HT1080 (cell line): ENCODE data around the gene VEGFA. TPM values are rescaled to one million over a fixed set of nuclear protein-coding genes. Genes with fewer than 3 reads are reported as not detected.
A peak's percentile ranks its signal among the peaks of the same experiment; 100 is the strongest.

Experiments
- DNase-seq: peaks from one replicate; pipeline ENCODE4 v3.0.0-alpha.2; 2015; ENCODE audit warnings: low read depth
- total RNA-seq: library from RNA; depleted of rRNA; stranded (reverse); fragments of >200 nt; shearing (Covaris generic); gene quantifications from 2 replicates; pipeline ENCODE4 v1.2.3, GENCODE V29; 2014

Gene VEGFA
- total RNA-seq, 1 experiment from 2014 or later, result 64.5 TPM

GRCh38 chr6:43820486-43820885, 50.5 kb downstream of the VEGFA start:
- DNase-seq, result no peak

DNA sequence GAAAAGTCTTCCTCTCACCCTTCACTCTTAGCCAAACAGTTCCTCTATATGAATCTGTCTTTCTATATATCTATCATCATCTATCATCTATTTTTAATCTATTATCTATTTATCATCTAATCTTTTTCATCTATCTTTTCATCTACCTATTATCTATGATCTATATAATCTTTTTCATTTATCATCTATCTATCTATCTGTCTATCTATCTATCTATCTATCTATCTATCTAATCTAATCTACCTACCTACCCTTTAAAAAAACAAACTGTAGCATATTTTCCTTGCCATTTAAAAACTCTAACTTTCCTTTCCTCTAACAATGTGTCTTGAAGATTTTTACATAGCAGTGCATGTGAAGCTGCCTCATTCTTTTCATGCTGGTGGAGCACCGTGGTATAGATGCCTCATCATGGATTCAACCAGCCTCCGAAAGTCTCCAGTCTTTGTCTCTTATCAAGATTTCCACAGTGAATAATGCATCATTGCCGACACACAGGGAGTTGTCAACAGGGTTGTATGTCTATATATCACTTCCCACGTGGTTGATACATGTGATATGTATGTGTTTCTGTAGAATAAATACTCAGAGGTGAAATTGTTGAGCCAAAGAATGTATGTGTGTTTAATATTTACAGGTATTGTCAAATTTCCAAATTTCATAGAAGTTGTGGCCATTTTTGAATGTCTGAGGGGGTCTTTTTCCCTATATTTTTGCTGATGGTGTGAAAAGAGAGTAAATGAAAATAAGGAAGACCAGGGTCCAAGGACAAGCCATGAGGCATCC, 51.3 kb downstream of the VEGFA start:
- DNase-seq, result no peak

GRCh38 chr6:43823390-43823789, 53.4 kb downstream of the VEGFA start:
- DNase-seq, result no peak

DNA sequence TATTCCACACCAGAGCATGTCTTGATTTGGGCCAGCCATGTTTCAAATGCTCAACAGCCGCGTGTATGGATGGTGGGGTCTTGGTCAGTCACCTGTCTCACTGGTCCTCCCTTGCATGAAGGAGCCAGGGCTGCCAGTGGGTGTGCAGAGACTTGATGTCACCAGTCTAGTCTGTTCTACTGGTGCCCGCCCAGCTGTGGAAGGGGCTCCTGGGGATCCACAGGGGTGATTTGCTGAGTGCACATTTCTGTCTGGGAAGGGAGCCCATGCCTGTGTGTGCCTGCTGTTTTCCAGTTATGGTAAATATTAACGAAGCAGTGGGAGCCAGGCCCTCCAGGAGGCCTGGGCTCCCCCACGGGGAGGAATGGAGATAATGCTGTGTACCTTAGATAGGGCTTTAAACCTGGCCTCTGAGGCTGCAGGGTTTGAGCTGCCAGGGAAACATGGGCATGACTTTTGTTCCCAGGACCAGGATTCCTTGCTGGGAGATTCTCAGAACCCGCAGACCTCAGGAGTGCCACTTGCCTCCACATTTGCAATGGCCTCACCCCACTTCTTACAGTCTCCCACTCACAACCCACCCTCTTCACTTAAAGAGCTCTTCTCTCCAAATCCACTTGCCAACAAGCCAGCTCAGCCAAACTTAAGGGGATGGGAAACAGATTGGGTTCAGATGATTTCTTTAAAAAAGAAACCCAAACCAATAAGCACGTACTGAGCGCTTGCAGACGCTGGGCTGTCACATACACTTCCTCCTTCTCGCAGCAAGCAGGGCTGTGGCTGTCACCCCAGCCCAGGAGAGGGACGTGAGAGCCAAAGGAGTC, 54.1 kb downstream of the VEGFA start:
- DNase-seq, result no peak

DNA sequence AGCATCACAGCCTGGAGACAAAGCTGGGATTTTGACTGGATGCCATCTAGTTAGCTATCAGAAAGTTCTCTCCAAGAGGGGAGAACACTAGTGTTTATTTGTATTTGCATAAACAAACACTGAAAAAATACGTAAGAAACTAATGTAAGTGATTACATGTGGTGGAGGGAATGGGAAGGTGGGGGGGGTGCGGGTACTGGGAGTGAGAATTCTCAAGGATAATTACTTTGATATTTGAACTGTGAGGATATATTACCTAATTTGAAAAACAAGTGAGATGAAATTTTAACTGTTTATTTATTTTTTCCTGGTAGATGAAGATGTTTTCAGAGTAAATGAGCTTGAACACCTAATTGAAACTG, 54.7 kb downstream of the VEGFA start:
- no peak for DNase-seq

GRCh38 chr6:43825187-43826115, 55.4 kb downstream of the VEGFA start:
- DNase-seq, result no peak

- no peak for DNase-seq
Observed at GRCh38 chr6:43826730-43827129, 56.7 kb downstream of the VEGFA start.

DNA sequence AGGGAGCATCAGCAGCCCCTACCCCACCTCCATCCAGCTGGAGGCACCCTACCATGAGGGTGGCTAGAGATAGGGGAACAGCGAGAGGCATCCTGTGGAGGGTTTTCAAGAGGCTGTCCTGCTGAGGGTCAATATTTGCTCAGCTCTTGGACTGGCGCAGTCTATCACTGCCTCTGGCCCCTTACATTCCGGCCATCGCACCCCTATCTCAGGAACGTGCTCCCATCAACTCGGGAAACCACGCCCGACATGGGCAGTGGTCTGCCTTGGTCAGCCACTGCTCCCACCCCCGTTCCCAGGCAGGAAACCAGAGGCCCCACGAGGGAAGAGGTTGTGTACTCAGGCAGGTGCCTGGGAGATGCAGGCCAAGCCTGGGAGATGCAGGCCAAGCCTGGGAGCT, 57.9 kb downstream of the VEGFA start:
- no peak for DNase-seq

GRCh38 chr6:43828711-43829110, 58.7 kb downstream of the VEGFA start:
- DNase-seq, result no peak

DNA sequence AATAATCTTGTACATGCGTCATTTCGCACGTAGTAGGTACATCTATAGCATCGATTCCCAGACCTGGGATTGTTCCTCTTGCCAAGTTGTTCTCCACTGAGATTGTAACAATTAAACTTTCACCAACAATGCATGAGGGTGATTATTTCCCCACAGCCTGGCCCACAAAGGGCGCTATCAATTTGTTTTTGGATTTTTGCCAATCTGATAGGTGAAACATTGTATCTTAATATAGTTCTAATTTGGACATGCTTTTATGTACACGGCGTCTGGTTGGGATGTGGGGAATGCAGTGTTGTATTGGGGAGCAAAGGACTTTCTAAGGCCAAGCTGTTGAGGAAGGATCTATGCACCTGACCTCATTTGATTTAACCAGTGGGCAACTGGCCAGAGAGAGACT, 59.5 kb downstream of the VEGFA start:
- no peak for DNase-seq

- DNase-seq, result no peak
Observed at GRCh38 chr6:43830775-43831174, 60.8 kb downstream of the VEGFA start.

- no peak for DNase-seq
Observed at GRCh38 chr6:43831191-43831590, 61.2 kb downstream of the VEGFA start.

DNA sequence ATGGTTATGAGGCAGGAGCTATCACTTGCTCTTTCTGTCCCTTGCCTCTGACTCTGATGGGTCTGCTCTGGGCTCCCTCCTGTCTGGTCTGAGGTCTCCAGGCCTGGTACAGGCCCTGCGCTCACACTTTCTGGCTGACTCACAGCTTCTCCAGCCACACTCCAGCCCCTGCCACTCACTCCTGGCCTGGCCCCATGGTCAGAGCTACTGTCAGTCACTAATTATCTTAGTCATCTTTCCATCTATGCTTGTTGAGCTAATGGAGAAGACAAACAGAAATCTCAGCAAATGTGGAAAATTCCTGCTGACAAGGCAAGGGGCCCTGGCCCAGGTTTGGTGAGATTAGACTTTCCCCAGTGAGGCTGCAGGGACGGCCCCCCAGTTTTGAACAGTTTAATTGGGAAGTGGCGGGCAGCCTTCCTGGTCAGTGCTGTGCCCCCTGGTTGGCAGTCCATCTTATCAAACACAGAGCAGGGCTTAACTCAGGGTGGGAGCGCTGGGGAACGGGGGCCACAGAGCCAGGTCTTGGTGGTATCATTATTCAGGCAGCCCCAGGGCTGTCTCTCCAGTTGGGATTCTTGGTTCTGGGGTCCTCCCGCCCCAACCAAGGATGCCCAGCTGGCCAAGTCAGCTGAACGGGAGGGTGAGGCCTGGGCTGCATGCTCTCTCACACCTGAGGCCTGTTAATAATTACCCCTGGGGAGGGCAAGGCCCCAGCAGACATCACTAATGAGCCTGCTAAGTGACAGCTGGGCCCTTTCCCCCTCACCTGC, 63.4 kb downstream of the VEGFA start:
- DNase-seq, result peak; percentile 51

- DNase-seq, result no peak
Observed at GRCh38 chr6:43833996-43834390, 64.0 kb downstream of the VEGFA start.

DNA sequence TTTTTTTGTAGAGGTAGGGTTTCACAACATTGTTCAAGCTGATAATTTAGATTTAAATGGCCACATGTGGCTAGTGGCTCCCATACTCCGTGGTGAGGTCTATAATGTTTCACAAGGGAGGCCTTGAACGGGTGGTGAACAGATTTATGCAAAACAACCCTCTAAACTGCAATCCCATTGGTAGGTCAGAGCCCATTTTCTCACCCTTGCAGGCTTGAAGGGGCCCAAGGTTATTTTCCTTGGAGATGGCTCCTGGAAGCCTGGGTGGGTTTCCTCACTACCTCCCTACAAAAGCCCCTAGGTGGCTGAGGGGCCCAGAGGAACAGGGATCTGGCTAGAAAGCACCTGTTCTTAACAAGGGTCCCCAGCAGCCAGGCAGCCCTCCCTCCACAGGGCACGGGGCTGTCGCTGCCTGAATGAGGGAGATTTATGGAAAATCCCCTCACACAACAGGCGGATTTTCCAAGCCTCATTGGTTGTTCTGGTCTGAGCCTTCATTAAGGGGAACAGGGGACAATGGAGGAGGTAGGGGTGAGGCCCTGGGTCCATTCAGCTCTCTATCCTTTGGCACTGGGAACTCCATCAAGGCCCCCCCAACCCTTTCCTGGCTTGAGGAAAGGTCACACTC, 64.6 kb downstream of the VEGFA start:
- no peak for DNase-seq

DNA sequence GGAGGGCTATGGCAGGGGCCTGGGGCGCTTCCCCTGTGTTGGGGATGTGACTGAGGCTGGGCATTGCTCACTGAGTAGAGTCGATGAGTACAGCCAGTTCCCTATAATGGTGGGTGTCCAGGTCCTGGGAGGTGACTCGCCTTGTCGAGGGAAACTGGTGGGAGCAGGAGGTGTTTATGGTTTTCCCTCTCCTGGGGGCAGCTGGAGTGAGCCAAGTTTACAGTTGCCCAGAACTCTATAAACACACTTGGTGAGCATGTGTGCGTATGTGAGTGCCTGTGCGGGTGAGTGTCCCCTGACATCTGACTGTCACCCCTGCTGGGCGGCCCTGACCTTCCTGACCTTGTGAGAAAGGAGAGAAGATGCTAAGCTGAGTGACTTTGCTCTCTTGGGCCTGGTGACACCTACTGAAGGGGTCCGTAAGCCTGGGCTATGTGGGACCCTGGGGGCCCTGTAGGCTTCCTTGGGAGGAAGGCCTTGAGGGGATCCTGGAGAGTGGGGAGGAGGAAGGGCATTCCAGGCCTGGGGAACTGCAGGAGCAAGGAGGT, 65.9 kb downstream of the VEGFA start:
- no peak for DNase-seq
